NCI-H226 (cell line): ENCODE measurements around the gene C5AR1.

Experiments used
- DNase-seq: peaks from one replicate; pipeline ENCODE4 v3.0.0-alpha.2; 2015

C5AR1 gene

DNA sequence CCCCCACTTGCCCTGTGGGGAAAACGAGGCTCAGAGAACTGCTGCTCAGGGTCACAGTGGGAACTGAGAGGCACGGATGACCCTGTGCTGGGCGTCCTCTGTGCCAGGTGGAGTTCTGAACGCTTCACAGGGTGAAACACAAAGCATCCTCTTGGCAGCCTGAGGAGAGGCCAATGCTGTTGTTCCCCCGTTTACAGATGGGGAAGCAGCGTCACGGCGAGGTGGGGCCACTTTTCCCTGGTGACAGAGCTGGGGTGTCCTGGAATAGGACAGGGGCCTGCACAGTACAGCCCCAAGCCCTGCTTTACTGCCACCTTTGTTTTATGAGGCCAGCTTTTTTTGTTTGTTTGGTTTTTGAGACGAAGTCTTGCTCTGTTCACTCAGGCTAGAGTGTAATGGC, 61.6 kb downstream of the C5AR1 start:
- no peak for DNase-seq
